Measurements from ENCODE around the gene BCAS4.

- TF ChIP-seq CTCF (tag by site-specific recombination; IDR thresholded peaks at IDR 0.05) (no peak), ZNF184 (tag by site-specific recombination; IDR thresholded peaks at IDR 0.05) (no peak), ZBTB1 (tag by site-specific recombination; IDR thresholded peaks at IDR 0.05) (no peak), HOXA7 (CRISPR knock-in tag; IDR thresholded peaks at IDR 0.05; ENCODE audit: borderline replicate concordance) (no peak), WT1 (tag by site-specific recombination; IDR thresholded peaks at IDR 0.05) (no peak), YY1 (tag by site-specific recombination; IDR thresholded peaks at IDR 0.05) (no peak), ZNF223 (tag by site-specific recombination; IDR thresholded peaks at IDR 0.05) (no peak)
Observed at GRCh38 chr20:50772420-50773185, 22.3 kb upstream of the BCAS4 start.
